ENCODE measurements around the gene SYT6.

The SYT6 gene

GRCh38 chr1:114149211-114149610 lies 4.5 kb downstream of the SYT6 start:
- H3K9ac ChIP-seq (ENCODE audit: low read length): no peak overlapping the region
- DNase-seq: no peak
- no peaks in the 10 kb centered on the region for H3K9me3 ChIP-seq (replicated peaks; ENCODE audit: insufficient read depth, low read length)
- H3K27me3 ChIP-seq (replicated peaks; ENCODE audit: insufficient read depth, low read length): no peaks in the 10 kb centered on the region
- no peaks in the 10 kb centered on the region for H4K20me1 ChIP-seq (ENCODE audit: insufficient read depth, low read length)
- no peak overlapping the region for H3K27ac ChIP-seq (ENCODE audit: low read length)
- no peaks in the 10 kb centered on the region for H3K9me2 ChIP-seq (replicated peaks; ENCODE audit: insufficient read depth, low read length)
- no peaks in the 10 kb centered on the region for H3K4me1 ChIP-seq (ENCODE audit: low read length)
- H2AFZ ChIP-seq (ENCODE audit: low read length): no peak overlapping the region
- no peak overlapping the region for H3K4me3 ChIP-seq (ENCODE audit: low read length)
- TF ChIP-seq EZH2 (optimal IDR thresholded peaks at IDR 0.05; ENCODE audit: low read depth, low read length) (no peak), EZH2phosphoT487 (IDR thresholded peaks at IDR 0.05; ENCODE audit: low read length) (no peak)
- TF ChIP-seq, protein P1, sequence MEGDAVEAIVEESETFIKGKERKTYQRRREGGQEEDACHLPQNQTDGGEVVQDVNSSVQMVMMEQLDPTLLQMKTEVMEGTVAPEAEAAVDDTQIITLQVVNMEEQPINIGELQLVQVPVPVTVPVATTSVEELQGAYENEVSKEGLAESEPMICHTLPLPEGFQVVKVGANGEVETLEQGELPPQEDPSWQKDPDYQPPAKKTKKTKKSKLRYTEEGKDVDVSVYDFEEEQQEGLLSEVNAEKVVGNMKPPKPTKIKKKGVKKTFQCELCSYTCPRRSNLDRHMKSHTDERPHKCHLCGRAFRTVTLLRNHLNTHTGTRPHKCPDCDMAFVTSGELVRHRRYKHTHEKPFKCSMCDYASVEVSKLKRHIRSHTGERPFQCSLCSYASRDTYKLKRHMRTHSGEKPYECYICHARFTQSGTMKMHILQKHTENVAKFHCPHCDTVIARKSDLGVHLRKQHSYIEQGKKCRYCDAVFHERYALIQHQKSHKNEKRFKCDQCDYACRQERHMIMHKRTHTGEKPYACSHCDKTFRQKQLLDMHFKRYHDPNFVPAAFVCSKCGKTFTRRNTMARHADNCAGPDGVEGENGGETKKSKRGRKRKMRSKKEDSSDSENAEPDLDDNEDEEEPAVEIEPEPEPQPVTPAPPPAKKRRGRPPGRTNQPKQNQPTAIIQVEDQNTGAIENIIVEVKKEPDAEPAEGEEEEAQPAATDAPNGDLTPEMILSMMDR (IDR thresholded peaks at IDR 0.05; ENCODE audit: low read length): no peak
- H3F3A ChIP-seq (ENCODE audit: insufficient read depth, low read length): no peaks in the 10 kb centered on the region
- no peak overlapping the region for H3K4me2 ChIP-seq (ENCODE audit: low read depth, low read length)
- no peaks in the 10 kb centered on the region for H3K79me2 ChIP-seq (ENCODE audit: low read length)
- no peaks in the 10 kb centered on the region for H3K36me3 ChIP-seq (replicated peaks; ENCODE audit: insufficient read depth, low read length)

DNA sequence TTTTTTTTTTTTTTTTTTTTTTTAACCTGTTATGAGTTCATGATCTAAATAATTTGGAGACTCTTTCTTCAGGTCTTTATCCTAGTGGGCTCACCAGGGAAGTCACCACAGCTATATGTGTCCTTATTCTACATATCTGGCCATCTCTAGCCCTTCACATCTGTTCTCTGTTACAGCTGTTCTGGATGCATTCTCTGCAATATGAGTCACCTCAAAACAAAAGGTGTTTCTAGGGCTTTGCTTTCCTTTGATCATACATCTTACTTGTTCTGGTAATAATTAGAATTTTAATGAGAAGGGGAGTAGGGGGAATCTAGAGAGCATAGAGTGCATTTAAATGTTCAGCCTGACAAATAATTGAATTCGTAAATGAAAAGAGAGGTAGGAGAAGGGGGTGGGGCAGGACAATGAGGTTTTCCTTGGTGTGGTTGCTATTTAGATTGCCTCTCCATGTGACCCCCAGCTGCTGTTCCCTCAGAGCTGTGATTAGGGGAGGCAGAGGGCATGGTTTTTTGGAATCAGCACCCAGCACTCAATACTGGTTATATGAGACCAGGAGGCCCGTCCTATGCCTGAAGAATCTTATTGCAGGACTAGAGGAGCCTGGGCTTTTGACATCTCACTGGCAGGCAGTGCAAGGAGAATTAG lies 8.0 kb downstream of the SYT6 start:
- Histone ChIP-seq H4K20me1 (ENCODE audit: insufficient read depth, low read length) (no peaks in the 10 kb centered on the region), H3K79me2 (ENCODE audit: low read length) (no peaks in the 10 kb centered on the region), H2AFZ (ENCODE audit: low read length) (no peak overlapping the region), H3K27me3 (replicated peaks; ENCODE audit: insufficient read depth, low read length) (no peaks in the 10 kb centered on the region), H3K4me1 (ENCODE audit: low read length) (no peaks in the 10 kb centered on the region), H3F3A (ENCODE audit: insufficient read depth, low read length) (no peaks in the 10 kb centered on the region), H3K36me3 (replicated peaks; ENCODE audit: insufficient read depth, low read length) (no peaks in the 10 kb centered on the region), H3K4me2 (ENCODE audit: low read depth, low read length) (no peak overlapping the region), H3K27ac (ENCODE audit: low read length) (no peak overlapping the region), H3K9ac (ENCODE audit: low read length) (no peak overlapping the region), H3K9me2 (replicated peaks; ENCODE audit: insufficient read depth, low read length) (no peaks in the 10 kb centered on the region), H3K4me3 (ENCODE audit: low read length) (no peak overlapping the region), H3K9me3 (replicated peaks; ENCODE audit: insufficient read depth, low read length) (no peaks in the 10 kb centered on the region)
- DNase-seq: no peak
- TF ChIP-seq EZH2 (optimal IDR thresholded peaks at IDR 0.05; ENCODE audit: low read depth, low read length) (no peak), EZH2phosphoT487 (IDR thresholded peaks at IDR 0.05; ENCODE audit: low read length) (no peak)
- TF ChIP-seq, protein P1 (IDR thresholded peaks at IDR 0.05; ENCODE audit: low read length): no peak

DNA sequence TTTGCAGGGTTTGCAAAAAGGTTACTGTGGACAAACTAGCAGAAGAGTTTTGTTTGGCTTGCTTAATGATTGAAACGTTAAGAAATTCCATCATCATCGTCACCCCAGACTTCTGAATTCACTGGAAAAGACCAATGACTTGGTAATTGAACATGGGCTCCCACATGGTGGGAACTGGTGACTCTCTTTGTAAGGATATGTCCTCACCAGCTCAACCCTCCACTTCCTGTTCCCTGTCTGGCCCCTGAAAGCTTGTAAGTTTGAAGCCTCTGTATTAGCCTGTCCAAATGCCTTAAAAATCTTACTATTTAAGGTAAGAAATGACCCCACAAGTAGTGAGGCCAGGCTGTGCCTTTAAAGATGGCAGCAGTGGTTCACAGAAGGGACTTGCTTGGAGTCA lies 9.7 kb downstream of the SYT6 start:
- DNase-seq: no peak
- no peaks in the 10 kb centered on the region for H3F3A ChIP-seq (ENCODE audit: insufficient read depth, low read length)
- no peak overlapping the region for H2AFZ ChIP-seq (ENCODE audit: low read length)
- H3K27ac ChIP-seq (ENCODE audit: low read length): no peak overlapping the region
- no peaks in the 10 kb centered on the region for H3K27me3 ChIP-seq (replicated peaks; ENCODE audit: insufficient read depth, low read length)
- H4K20me1 ChIP-seq (ENCODE audit: insufficient read depth, low read length): no peaks in the 10 kb centered on the region
- no peak overlapping the region for H3K4me2 ChIP-seq (ENCODE audit: low read depth, low read length)
- no peaks in the 10 kb centered on the region for H3K4me1 ChIP-seq (ENCODE audit: low read length)
- H3K9me2 ChIP-seq (replicated peaks; ENCODE audit: insufficient read depth, low read length): no peaks in the 10 kb centered on the region
- H3K79me2 ChIP-seq (ENCODE audit: low read length): no peaks in the 10 kb centered on the region
- H3K36me3 ChIP-seq (replicated peaks; ENCODE audit: insufficient read depth, low read length): no peaks in the 10 kb centered on the region
- no peaks in the 10 kb centered on the region for H3K9me3 ChIP-seq (replicated peaks; ENCODE audit: insufficient read depth, low read length)
- no peak overlapping the region for H3K9ac ChIP-seq (ENCODE audit: low read length)
- TF ChIP-seq EZH2 (optimal IDR thresholded peaks at IDR 0.05; ENCODE audit: low read depth, low read length) (no peak), EZH2phosphoT487 (IDR thresholded peaks at IDR 0.05; ENCODE audit: low read length) (no peak)
- TF ChIP-seq, protein P1 (IDR thresholded peaks at IDR 0.05; ENCODE audit: low read length): no peak
- no peak overlapping the region for H3K4me3 ChIP-seq (ENCODE audit: low read length)

Measured in MM.1S (cell line).